Measurements from ENCODE around the gene STK38L. TPM values are rescaled to one million over a fixed set of nuclear protein-coding genes. Genes with fewer than 3 reads are reported as not detected.
"Not testable (repeated sequence)": the region's sequence is repeated elsewhere in the genome, so short reads cannot be mapped to it uniquely, and the experiment has no call there.

The STK38L gene
- polyA plus RNA-seq, 1 donor from 2014 or later = 12.7 TPM

- Mint-ChIP-seq H3K27me3 (no peaks in the 10 kb centered on the region), H3K4me1 (peaks cover 16 to 30% (median 23%) of the 10 kb centered on the region in 3 donors), H3K36me3 (no peaks in the 10 kb centered on the region), H3K4me3 (no peak overlapping the region), H3K27ac (no peak overlapping the region), H3K9me3 (no peaks in the 10 kb centered on the region)
These were observed 26.5 kb upstream of the STK38L start for GRCh38 chr12:27217590-27217989.

GRCh38 chr12:27219693-27220054 lies 24.4 kb upstream of the STK38L start:
- Mint-ChIP-seq H3K36me3 (no peaks in the 10 kb centered on the region), H3K27me3 (no peaks in the 10 kb centered on the region), H3K4me1 (peaks cover 16 to 32% (median 23%) of the 10 kb centered on the region in 3 donors), H3K27ac (peak overlapping the region in 1 of 3 donors; percentile 67), H3K9me3 (no peaks in the 10 kb centered on the region), H3K4me3 (peak overlapping the region in 2 of 4 donors; percentile 82 to 85)

DNA sequence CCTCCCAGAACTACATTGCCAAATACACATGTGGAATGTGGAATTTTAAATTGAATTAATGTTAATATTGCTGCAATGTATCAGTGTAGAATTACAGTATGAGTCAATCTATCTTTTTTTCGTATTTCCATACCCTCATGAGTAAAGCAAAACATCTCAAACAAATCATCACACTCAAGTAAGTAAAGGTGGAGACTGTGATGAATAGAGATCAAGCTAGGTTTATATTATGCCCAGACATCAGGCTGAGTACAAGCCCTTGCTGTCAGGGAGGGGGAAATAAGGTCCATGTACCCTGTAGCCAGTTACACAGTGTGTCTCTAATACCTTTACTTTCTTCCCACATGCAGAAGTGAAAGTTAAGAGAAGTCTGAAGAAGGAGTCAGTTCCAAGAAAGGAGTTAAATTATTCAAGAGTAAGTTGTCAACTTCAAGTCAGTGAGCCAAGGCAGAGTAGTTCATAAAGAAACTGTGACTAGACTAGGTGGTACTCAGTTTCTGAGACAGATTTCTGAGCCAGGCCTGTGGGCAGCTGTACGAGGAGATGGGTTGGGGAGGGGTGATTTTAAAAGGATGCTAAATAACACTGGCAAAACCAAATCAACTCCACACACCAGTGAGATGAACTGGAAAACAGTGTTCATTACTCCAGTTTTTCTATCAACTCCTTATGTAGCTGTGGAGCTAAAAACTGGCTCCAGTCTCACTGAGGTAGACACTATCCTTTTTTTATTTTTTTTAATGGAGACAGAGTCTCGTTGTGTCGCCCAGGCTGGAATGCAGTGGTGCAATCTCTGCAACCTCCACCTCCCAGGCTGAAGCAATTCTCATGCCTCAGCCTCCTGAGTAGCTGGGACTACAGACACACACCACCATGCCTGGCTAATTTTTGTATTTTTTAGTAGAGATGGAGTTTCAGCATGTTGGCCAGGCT lies 23.8 kb upstream of the STK38L start:
- peak overlapping the region in 2 of 3 donors; percentile 39 to 67 for H3K27ac Mint-ChIP-seq
- H3K4me1 Mint-ChIP-seq = peaks cover 16 to 32% (median 23%) of the 10 kb centered on the region in 3 donors
- peak overlapping the region; percentile 7 to 88 (median 58) for H3K4me3 Mint-ChIP-seq
- no peaks in the 10 kb centered on the region for H3K9me3 Mint-ChIP-seq
- H3K36me3 Mint-ChIP-seq = no peaks in the 10 kb centered on the region
- no peaks in the 10 kb centered on the region for H3K27me3 Mint-ChIP-seq

DNA sequence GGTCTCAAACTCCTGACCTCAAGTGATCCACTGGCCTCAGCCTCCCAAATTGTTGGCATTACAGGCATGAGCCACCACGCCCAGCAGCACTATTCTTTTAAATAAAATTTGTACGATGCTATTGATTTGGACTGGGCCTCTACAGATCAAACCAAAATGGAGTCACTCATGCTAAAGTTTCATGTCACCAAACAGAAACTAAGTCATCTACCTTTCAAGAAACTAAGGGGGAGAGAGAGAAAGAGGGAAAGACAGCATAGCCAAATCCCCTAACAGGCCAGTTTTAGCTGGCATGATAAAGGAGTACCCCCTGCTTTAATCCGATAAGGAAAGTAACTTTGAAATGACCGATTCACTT lies 23.1 kb upstream of the STK38L start:
- Mint-ChIP-seq H3K4me3 (peak overlapping the region in 2 of 4 donors; percentile 82 to 88), H3K9me3 (no peaks in the 10 kb centered on the region), H3K4me1 (peaks cover 16 to 32% (median 23%) of the 10 kb centered on the region in 3 donors), H3K27me3 (no peaks in the 10 kb centered on the region), H3K27ac (peak overlapping the region in 2 of 3 donors; percentile 39 to 67), H3K36me3 (no peaks in the 10 kb centered on the region)

- H3K4me3 Mint-ChIP-seq = peak overlapping the region in 3 of 4 donors; percentile 8 to 88 (median 82)
- H3K36me3 Mint-ChIP-seq = no peaks in the 10 kb centered on the region
- H3K9me3 Mint-ChIP-seq = no peaks in the 10 kb centered on the region
- H3K27ac Mint-ChIP-seq = peak overlapping the region; percentile 32 to 85 (median 73)
- H3K4me1 Mint-ChIP-seq = peaks cover 16 to 34% (median 23%) of the 10 kb centered on the region in 3 donors
- no peaks in the 10 kb centered on the region for H3K27me3 Mint-ChIP-seq
These were observed 22.3 kb upstream of the STK38L start for GRCh38 chr12:27221625-27222387.

- H3K27ac Mint-ChIP-seq = no peak overlapping the region
- no peaks in the 10 kb centered on the region for H3K27me3 Mint-ChIP-seq
- no peaks in the 10 kb centered on the region for H3K36me3 Mint-ChIP-seq
- no peak overlapping the region for H3K4me3 Mint-ChIP-seq
- H3K9me3 Mint-ChIP-seq = no peaks in the 10 kb centered on the region
- H3K4me1 Mint-ChIP-seq = peaks cover 3 to 12% (median 8%) of the 10 kb centered on the region in 3 donors
These were observed 17.6 kb upstream of the STK38L start for GRCh38 chr12:27226407-27226929.

GRCh38 chr12:27229367-27229766 lies 14.7 kb upstream of the STK38L start:
- no peak overlapping the region for H3K27ac Mint-ChIP-seq
- no peaks in the 10 kb centered on the region for H3K9me3 Mint-ChIP-seq
- H3K4me1 Mint-ChIP-seq = peaks cover 0 to 2% (median 0%) of the 10 kb centered on the region in 3 donors
- no peaks in the 10 kb centered on the region for H3K36me3 Mint-ChIP-seq
- H3K27me3 Mint-ChIP-seq = no peaks in the 10 kb centered on the region
- H3K4me3 Mint-ChIP-seq = no peak overlapping the region

DNA sequence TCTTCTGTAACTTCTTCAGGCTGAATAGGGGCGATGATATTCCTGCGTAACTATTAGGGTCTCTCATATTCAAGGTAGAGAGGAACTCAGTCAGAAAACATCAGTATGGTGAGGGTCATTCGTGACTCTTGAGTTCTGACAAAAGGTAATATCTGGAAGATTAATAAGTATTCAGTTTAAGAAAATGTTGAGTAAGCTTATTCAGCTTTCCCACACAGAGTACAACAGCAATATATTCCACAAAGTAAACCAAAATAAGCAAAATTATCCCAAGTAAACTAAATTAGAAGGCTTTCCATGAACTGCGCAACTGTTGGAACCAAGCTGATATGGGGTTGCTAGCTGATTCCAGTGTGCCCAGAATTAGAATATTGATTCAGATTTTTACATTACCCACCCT lies 12.7 kb upstream of the STK38L start:
- not testable (repeated sequence) for H3K27ac Mint-ChIP-seq, H3K4me1 Mint-ChIP-seq, H3K9me3 Mint-ChIP-seq, H3K4me3 Mint-ChIP-seq, H3K27me3 Mint-ChIP-seq, H3K36me3 Mint-ChIP-seq

DNA sequence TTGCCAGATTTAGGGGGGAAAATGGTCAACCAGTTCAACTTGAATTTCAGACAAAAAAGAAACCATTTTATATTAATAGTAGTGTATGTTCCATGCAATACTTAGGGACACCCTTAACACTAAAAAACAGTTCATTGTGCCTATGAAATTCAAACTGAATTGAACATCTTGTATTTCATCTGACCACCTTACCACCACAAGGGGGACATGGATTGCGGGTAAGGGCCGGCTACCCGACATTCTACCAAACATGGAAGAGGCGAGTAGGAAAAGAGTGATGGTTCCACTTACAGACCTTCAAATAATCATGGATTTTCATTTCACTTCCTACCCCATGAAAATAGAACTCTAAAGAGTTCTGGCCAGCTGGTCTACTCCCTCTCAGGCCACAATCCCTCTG lies 10.3 kb upstream of the STK38L start:
- Mint-ChIP-seq H3K4me3 (no peak overlapping the region), H3K36me3 (no peaks in the 10 kb centered on the region), H3K4me1 (peaks cover 9 to 14% (median 12%) of the 10 kb centered on the region in 3 donors), H3K27me3 (no peaks in the 10 kb centered on the region), H3K27ac (no peak overlapping the region), H3K9me3 (no peaks in the 10 kb centered on the region)

DNA sequence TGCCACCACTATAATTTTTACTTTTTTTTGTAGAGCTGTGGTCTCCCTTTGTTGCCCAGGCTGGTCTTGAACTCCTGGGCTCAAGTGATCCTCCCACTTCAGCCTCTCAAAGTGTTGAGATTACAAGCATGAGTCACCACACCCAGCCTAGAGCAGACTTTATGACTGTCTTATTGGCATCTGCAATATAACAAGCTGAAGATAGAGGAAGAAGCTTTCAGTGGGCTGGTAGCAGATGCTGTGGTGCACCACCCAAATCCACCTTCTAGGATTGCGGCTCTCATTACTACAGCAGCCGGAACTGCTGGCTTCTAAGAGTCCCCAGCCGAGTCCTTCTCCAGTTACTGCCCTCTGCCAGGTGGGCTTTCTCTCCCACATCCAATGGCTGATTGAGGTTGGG lies 7.6 kb upstream of the STK38L start:
- Mint-ChIP-seq H3K4me3 (no peak overlapping the region), H3K9me3 (no peaks in the 10 kb centered on the region), H3K27me3 (no peaks in the 10 kb centered on the region), H3K27ac (no peak overlapping the region), H3K36me3 (no peaks in the 10 kb centered on the region), H3K4me1 (peaks cover 12 to 24% (median 18%) of the 10 kb centered on the region in 3 donors)

GRCh38 chr12:27237790-27238771 lies 6.0 kb upstream of the STK38L start:
- H3K27me3 Mint-ChIP-seq = no peaks in the 10 kb centered on the region
- no peaks in the 10 kb centered on the region for H3K36me3 Mint-ChIP-seq
- H3K27ac Mint-ChIP-seq = peak overlapping the region; percentile 26 to 93 (median 47)
- H3K4me1 Mint-ChIP-seq = peaks cover 12 to 24% (median 18%) of the 10 kb centered on the region in 3 donors
- H3K9me3 Mint-ChIP-seq = no peaks in the 10 kb centered on the region
- H3K4me3 Mint-ChIP-seq = peak overlapping the region in 3 of 4 donors; percentile 1 to 49 (median 43)

GRCh38 chr12:27243006-27243405 lies 1.1 kb upstream of the STK38L start:
- peak overlapping the region; percentile 86 to 99 (median 98) for H3K27ac Mint-ChIP-seq
- peaks cover 37 to 43% (median 41%) of the 10 kb centered on the region in 3 donors for H3K4me1 Mint-ChIP-seq
- no peaks in the 10 kb centered on the region for H3K36me3 Mint-ChIP-seq
- no peaks in the 10 kb centered on the region for H3K27me3 Mint-ChIP-seq
- no peaks in the 10 kb centered on the region for H3K9me3 Mint-ChIP-seq
- peak overlapping the region in 2 of 4 donors; percentile 87 to 96 for H3K4me3 Mint-ChIP-seq

DNA sequence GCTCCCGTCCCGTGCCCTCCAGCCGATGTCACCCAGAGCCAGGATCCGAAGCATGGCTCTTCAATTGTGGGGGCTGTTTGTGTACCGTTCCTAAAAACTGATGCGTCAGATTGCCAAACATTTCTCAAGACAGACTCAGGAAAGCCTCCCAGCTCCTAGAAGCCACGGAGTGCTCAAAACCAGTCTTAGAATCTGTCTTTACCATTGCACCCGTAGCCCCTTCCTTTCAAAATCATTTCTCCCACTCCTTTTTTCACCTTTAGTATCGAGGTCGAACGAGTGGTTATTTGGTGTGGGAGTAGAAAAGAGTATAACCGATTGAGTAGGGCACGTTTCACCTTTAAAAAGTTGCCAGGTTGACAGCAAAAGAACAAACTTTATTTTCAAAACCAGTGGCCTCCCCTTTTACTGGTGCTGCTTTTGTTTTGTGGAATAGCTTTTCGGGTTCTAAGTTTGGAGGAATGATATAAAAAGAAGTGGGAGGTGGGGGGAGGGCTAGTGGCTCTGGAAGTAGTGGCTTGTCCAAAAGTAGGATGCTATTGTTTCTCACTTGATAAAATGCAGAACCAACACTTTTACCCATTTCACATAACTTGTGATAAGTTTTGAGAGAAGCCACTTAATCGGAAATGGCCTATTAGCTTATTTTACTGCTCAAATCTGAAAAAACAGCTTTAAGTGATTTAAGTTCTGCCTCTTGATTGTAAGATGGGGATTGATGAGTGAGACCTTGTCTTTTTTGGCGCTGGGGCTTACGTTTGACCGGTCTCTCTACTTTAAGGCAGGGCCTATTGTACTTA lies 803 bp downstream of the STK38L start:
- peaks cover 30 to 39% (median 33%) of the 10 kb centered on the region in 3 donors for H3K4me1 Mint-ChIP-seq
- peak overlapping the region; percentile 86 to 99 (median 98) for H3K27ac Mint-ChIP-seq
- no peaks in the 10 kb centered on the region for H3K27me3 Mint-ChIP-seq
- H3K36me3 Mint-ChIP-seq = no peaks in the 10 kb centered on the region
- no peaks in the 10 kb centered on the region for H3K9me3 Mint-ChIP-seq
- peak overlapping the region; percentile 87 to 98 (median 96) for H3K4me3 Mint-ChIP-seq
